Lower leg skin (tissue), 4 donors: ENCODE data around the gene ERI3. TPM values are rescaled to one million over a fixed set of nuclear protein-coding genes. Genes with fewer than 3 reads are reported as not detected.

Experiments
- DNase-seq, 2 donors: peaks; one replicate each; pipeline ENCODE4 v3.0.0-alpha.2; 2019; ENCODE audit warnings: low spot score in 2 of 2
- H3K4me3 ChIP-seq: fragments of 200-600 bp; sonication (generic); 2 replicates; pipeline ENCODE4 v1.5.1; 2017; ENCODE audit warnings: mild to moderate bottlenecking, low read depth; ENCODE audit not compliant: poor library complexity, severe bottlenecking
- POLR2A ChIP-seq, 2 donors: fragments of 450-650 bp; IDR thresholded peaks; one replicate each; pipeline ENCODE4 v1.6.1; 2016 to 2017; ENCODE audit warnings: antibody characterized with exemption in 2 of 2, mild to moderate bottlenecking in 1 of 2, moderate library complexity in 1 of 2
- WGBS, 2 donors: methylation state at CpG; one replicate each; pipeline ENCODE4 v1.1.5; 2018; 5-methylcytosine and 5-hydroxymethylcytosine counted together
- intact Hi-C: fragments of 100-400 bp; cut with DNase I; formaldehyde crosslinking; loops from one replicate; pipeline ENCODE4 v1.15.0; 2023; ENCODE audit warnings: low total_unique reads
- total RNA-seq, 4 donors: library from RNA; depleted of rRNA; stranded (reverse); fragments of >200 nt; gene quantifications; one replicate each; pipeline ENCODE4 v1.1.0, GENCODE V29; 2016
- TF ChIP-seq, protein P1 (sequence below), 3 donors: fragments of 450-650 bp; IDR thresholded peaks; one replicate each; pipeline ENCODE4 v1.5.1; 2016; ENCODE audit warnings: antibody characterized with exemption in 3 of 3, mild to moderate bottlenecking in 3 of 3, moderate library complexity in 2 of 3

The ERI3 gene
- total RNA-seq, 4 donors from 2014 or later, result 28.3 to 43.3 (median 40.4) TPM

- intact Hi-C loops, result no loop called here
- H3K4me3 ChIP-seq, result no peak overlapping the region
These were observed 110.1 kb downstream of the ERI3 start for GRCh38 chr1:44244986-44245385.

DNA sequence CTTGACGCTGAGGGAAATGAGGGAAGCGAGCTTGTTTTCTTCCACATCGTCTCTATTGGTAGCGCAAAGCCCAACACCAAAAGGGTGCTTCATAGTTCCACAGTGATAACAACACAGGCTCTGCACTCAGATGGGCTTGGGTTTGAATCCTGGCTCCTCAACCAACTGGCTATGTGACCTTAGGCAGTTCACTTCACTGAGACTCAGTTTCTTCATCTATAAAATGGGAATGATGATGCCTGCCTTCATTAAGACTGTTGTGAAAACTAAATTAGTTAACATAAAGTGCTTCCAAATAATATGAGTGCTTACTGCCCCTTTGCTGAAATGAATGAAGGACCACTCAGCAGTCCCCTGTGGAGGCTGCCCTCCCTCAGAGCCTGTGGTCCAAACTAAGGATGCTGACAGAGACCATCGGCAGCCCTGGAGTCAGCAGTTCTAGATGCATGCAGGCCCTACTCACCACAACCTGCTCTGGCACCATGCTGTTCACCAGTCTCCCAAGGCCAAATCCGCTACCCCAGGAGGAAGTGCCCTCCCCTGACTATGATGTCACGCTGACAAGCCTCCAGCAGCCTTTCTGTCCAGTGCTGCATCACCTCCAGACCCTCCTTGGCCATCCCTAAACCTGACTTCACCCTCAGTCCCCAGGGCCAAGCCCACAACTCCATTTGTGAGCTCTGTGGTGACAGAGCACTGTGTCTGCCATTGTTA lies 111.1 kb downstream of the ERI3 start:
- no peak overlapping the region for H3K4me3 ChIP-seq
- no peak for DNase-seq
- WGBS, 2 donors, result 97 to 98% methylated on average over 7 of the region's 7 CpGs
- intact Hi-C loops, result no loop called here
- TF ChIP-seq, protein P1, sequence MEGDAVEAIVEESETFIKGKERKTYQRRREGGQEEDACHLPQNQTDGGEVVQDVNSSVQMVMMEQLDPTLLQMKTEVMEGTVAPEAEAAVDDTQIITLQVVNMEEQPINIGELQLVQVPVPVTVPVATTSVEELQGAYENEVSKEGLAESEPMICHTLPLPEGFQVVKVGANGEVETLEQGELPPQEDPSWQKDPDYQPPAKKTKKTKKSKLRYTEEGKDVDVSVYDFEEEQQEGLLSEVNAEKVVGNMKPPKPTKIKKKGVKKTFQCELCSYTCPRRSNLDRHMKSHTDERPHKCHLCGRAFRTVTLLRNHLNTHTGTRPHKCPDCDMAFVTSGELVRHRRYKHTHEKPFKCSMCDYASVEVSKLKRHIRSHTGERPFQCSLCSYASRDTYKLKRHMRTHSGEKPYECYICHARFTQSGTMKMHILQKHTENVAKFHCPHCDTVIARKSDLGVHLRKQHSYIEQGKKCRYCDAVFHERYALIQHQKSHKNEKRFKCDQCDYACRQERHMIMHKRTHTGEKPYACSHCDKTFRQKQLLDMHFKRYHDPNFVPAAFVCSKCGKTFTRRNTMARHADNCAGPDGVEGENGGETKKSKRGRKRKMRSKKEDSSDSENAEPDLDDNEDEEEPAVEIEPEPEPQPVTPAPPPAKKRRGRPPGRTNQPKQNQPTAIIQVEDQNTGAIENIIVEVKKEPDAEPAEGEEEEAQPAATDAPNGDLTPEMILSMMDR (IDR thresholded peaks at IDR 0.05), result no peak
- no peak for TF ChIP-seq POLR2A (IDR thresholded peaks at IDR 0.05)

More at GRCh38 chr1:44244986-44245385, 110.1 kb downstream of the ERI3 start:
- TF ChIP-seq, protein P1 (IDR thresholded peaks at IDR 0.05), result no peak
- no peak for TF ChIP-seq POLR2A (IDR thresholded peaks at IDR 0.05)
- DNase-seq, result no peak
- WGBS, 2 donors, result 89% methylated on average over 9 of the region's 9 CpGs

- intact Hi-C loops, result no loop called here
- TF ChIP-seq, protein P1 (IDR thresholded peaks at IDR 0.05), result no peak
- TF ChIP-seq POLR2A (IDR thresholded peaks at IDR 0.05), result no peak
- no peak overlapping the region for H3K4me3 ChIP-seq
- no peak for DNase-seq
- WGBS, 2 donors, result 87 to 88% methylated on average over 16 of the region's 16 CpGs
These were observed 112.3 kb downstream of the ERI3 start for GRCh38 chr1:44242746-44243145.

- DNase-seq, result no peak
- intact Hi-C loops, result no loop called here
- no peak overlapping the region for H3K4me3 ChIP-seq
- TF ChIP-seq POLR2A (IDR thresholded peaks at IDR 0.05), result no peak
- TF ChIP-seq, protein P1 (IDR thresholded peaks at IDR 0.05), result no peak
- WGBS, 2 donors, result 85 to 93% methylated on average over 9 of the region's 9 CpGs
These were observed 114.0 kb downstream of the ERI3 start for GRCh38 chr1:44240802-44241671.

DNA sequence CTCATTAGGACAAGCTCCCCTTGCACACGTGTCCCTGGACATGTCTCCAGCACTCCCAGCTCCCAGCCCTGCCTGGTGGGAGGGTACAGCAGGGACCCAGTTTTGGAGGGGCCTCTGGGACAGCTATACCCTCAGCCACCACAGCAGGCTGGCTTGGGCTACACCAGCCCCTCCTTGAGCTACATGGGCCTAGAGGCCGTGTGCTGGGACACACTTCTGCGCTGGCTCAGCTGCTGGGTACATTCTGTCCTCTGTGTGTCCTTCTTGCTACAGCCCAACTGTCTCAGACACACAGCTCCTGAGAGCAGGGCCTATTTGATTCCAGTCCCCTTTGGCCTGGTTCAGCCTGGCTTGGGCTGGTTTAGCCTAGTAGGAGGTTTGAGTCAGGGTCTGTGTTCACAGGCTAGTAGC lies 115.1 kb downstream of the ERI3 start:
- 57 to 91% methylated on average over 3 of the region's 3 CpGs for whole genome bisulfite sequencing, 2 donors
- intact Hi-C loops, result no loop called here
- peak in 1 of 2 donors; percentile 47 for DNase-seq
- TF ChIP-seq, protein P1 (IDR thresholded peaks at IDR 0.05), result no peak
- no peak for TF ChIP-seq POLR2A (IDR thresholded peaks at IDR 0.05)
- no peak overlapping the region for H3K4me3 ChIP-seq
